RWPE2 (cell line): ENCODE data around the gene FGF18.

Experiments used
- ATAC-seq: fragments of 200-7000 bp; cut with Tn5 transposase; 3 replicates; pipeline ENCODE4 v1.9.1; 2021; ENCODE audit warnings: low read depth
- DNase-seq: peaks from one replicate; pipeline ENCODE4 v3.0.0-alpha.2; 2020; ENCODE audit warnings: low spot score
- H3K27ac ChIP-seq: fragments of 450-650 bp; 2 replicates; pipeline ENCODE4 v1.5.1; 2017; ENCODE audit warnings: mild to moderate bottlenecking; ENCODE audit not compliant: poor library complexity, severe bottlenecking
- H3K27me3 ChIP-seq: fragments of 250-450 bp; sonication (Bioruptor Pico); 2 replicates; pipeline ENCODE4 v1.5.1; 2021; ENCODE audit warnings: mild to moderate bottlenecking, moderate library complexity; ENCODE audit not compliant: insufficient read depth, poor library complexity, severe bottlenecking
- H3K36me3 ChIP-seq: fragments of 250-450 bp; sonication (Bioruptor Pico); 2 replicates; pipeline ENCODE4 v1.5.1; 2020; ENCODE audit warnings: low read depth, mild to moderate bottlenecking, moderate library complexity
- H3K4me1 ChIP-seq: fragments of 250-450 bp; sonication (Bioruptor Pico); 2 replicates; pipeline ENCODE4 v1.5.1; 2021; ENCODE audit warnings: mild to moderate bottlenecking, moderate library complexity; ENCODE audit not compliant: insufficient read depth, poor library complexity, severe bottlenecking
- H3K4me3 ChIP-seq: fragments of 250-450 bp; sonication (Bioruptor Pico); 2 replicates; pipeline ENCODE4 v1.5.1; 2021; ENCODE audit warnings: mild to moderate bottlenecking, moderate library complexity; ENCODE audit not compliant: severe bottlenecking
- H3K9me3 ChIP-seq: fragments of 250-450 bp; sonication (Bioruptor Pico); 2 replicates; pipeline ENCODE4 v1.5.1; 2021; ENCODE audit warnings: mild to moderate bottlenecking, moderate library complexity; ENCODE audit not compliant: severe bottlenecking
- CTCF ChIP-seq: fragments of 450-650 bp; IDR thresholded peaks from one replicate; pipeline ENCODE4 v1.5.1; 2017; ENCODE audit warnings: mild to moderate bottlenecking, moderate library complexity; ENCODE audit not compliant: poor library complexity, severe bottlenecking

The FGF18 gene

GRCh38 chr5:171416160-171417049 is 3.0 kb upstream of the FGF18 start:
- DNase-seq (no peak), ATAC-seq (no peak)
- Histone ChIP-seq H3K9me3 (no peaks in the 10 kb centered on the region), H3K4me1 (no peaks in the 10 kb centered on the region), H3K36me3 (peaks cover 29% of the 10 kb centered on the region), H3K27me3 (peaks cover 18% of the 10 kb centered on the region), H3K27ac (no peak overlapping the region), H3K4me3 (no peak overlapping the region)
- TF ChIP-seq CTCF, result no peak

GRCh38 chr5:171418316-171418981 is 998 bp upstream of the FGF18 start:
- no peaks in the 10 kb centered on the region for H3K9me3 ChIP-seq
- no peak overlapping the region for H3K27ac ChIP-seq
- H3K27me3 ChIP-seq, result peaks cover 18% of the 10 kb centered on the region
- DNase-seq (peak; percentile 84), ATAC-seq (peak; percentile 70)
- TF ChIP-seq CTCF, result peak; percentile 96
- no peaks in the 10 kb centered on the region for H3K4me1 ChIP-seq
- peak overlapping the region; percentile 27 for H3K4me3 ChIP-seq
- peaks cover 8% of the 10 kb centered on the region for H3K36me3 ChIP-seq

- peak; percentile 13; the same call in 2 of the 3 replicates for ATAC-seq
Observed at GRCh38 chr5:171419688-171420430, 412 bp downstream of the FGF18 start.

GRCh38 chr5:171420431-171421241 is 1.2 kb downstream of the FGF18 start:
- DNase-seq (no peak), ATAC-seq (no peak)
- H3K9me3 ChIP-seq, result no peaks in the 10 kb centered on the region
- TF ChIP-seq CTCF, result no peak
- no peak overlapping the region for H3K4me3 ChIP-seq
- H3K27me3 ChIP-seq, result peaks cover 18% of the 10 kb centered on the region
- H3K36me3 ChIP-seq, result no peaks in the 10 kb centered on the region
- H3K4me1 ChIP-seq, result no peaks in the 10 kb centered on the region
- H3K27ac ChIP-seq, result no peak overlapping the region

More at GRCh38 chr5:171419688-171420430, 412 bp downstream of the FGF18 start:
- DNase-seq, result peak; percentile 74
- no peaks in the 10 kb centered on the region for H3K9me3 ChIP-seq
- no peaks in the 10 kb centered on the region for H3K36me3 ChIP-seq
- H3K27ac ChIP-seq, result no peak overlapping the region
- H3K4me3 ChIP-seq, result peak overlapping the region; percentile 27
- no peak for TF ChIP-seq CTCF
- H3K4me1 ChIP-seq, result no peaks in the 10 kb centered on the region
- peaks cover 18% of the 10 kb centered on the region for H3K27me3 ChIP-seq
